ENCODE measurements around the gene LGALS3BP.

LGALS3BP gene

DNA sequence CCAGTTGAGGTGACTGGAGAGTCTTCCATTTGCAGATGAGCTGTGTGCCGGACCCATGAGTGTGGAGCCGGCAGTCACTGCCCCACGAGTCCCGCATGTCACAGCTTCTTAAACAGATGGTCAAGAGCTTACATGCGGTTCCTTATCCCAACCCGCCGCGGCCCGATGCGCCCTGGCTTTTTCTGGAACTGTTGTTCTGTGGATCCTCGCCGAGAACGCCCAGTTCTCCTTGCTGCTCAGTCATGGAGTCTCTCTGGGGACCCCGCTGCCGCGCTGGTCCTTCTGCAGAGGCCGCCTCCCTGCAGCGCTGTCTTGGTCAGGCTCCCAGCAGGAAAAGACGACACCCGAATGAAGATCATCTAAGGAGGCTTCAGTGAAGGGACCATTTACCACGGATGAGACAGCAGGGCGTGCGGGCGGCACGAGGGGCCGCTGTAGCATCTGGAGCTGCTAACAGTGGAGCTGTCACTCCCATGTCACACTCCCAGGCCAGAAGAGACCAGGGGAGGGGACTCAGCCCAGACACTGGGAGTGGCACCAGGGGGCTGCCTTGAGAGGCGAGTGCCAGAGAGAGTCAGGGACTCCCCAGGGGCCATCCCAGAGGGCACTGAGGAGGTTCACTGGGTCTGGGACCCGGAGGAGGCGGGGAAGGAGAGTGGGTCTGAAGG lies 10.8 kb upstream of the LGALS3BP start:
- no peaks in the 10 kb centered on the region for H3K9me3 ChIP-seq (ENCODE audit: low read length)
- no peaks in the 10 kb centered on the region for H3K4me1 ChIP-seq (ENCODE audit: insufficient read depth, low read length, severe bottlenecking)
- no peaks in the 10 kb centered on the region for H4K20me1 ChIP-seq (ENCODE audit: insufficient read depth, low read length)
- H3K9ac ChIP-seq (ENCODE audit: low read length) = no peak overlapping the region
- H3K4me2 ChIP-seq (ENCODE audit: low read length) = no peak overlapping the region
- no peak overlapping the region for H3K4me3 ChIP-seq (ENCODE audit: low read depth, low read length, poor library complexity, severe bottlenecking)
- H3K9me2 ChIP-seq (ENCODE audit: low read depth, low read length) = no peaks in the 10 kb centered on the region
- no peak overlapping the region for H3K27ac ChIP-seq (ENCODE audit: low read depth, low read length, poor library complexity, severe bottlenecking)
- peaks cover 42% of the 10 kb centered on the region for H3K36me3 ChIP-seq (ENCODE audit: insufficient read depth, low read length)
- no peak overlapping the region for H2AFZ ChIP-seq (ENCODE audit: low read length)
- no peaks in the 10 kb centered on the region for H3K79me2 ChIP-seq (ENCODE audit: insufficient read depth, low read length)
- no peaks in the 10 kb centered on the region for H3F3A ChIP-seq (ENCODE audit: insufficient read depth, low read length)
- TF ChIP-seq EZH2 (IDR thresholded peaks at IDR 0.05; ENCODE audit: borderline replicate concordance, low read length) (no peak), CTCF (IDR thresholded peaks at IDR 0.05; ENCODE audit: low read length) (no peak)
- no peaks in the 10 kb centered on the region for H3K27me3 ChIP-seq (ENCODE audit: insufficient read depth, low read length)

- Histone ChIP-seq H3K79me2 (ENCODE audit: insufficient read depth, low read length) (no peaks in the 10 kb centered on the region), H3K4me2 (ENCODE audit: low read length) (no peak overlapping the region), H3K4me3 (ENCODE audit: low read depth, low read length, poor library complexity, severe bottlenecking) (no peak overlapping the region), H3K4me1 (ENCODE audit: insufficient read depth, low read length, severe bottlenecking) (no peaks in the 10 kb centered on the region), H2AFZ (ENCODE audit: low read length) (no peak overlapping the region), H3K9ac (ENCODE audit: low read length) (no peak overlapping the region), H3K9me3 (ENCODE audit: low read length) (no peaks in the 10 kb centered on the region), H3K9me2 (ENCODE audit: low read depth, low read length) (no peaks in the 10 kb centered on the region), H3K36me3 (ENCODE audit: insufficient read depth, low read length) (peaks cover 30% of the 10 kb centered on the region), H3F3A (ENCODE audit: insufficient read depth, low read length) (no peaks in the 10 kb centered on the region), H4K20me1 (ENCODE audit: insufficient read depth, low read length) (no peaks in the 10 kb centered on the region), H3K27ac (ENCODE audit: low read depth, low read length, poor library complexity, severe bottlenecking) (no peak overlapping the region), H3K27me3 (ENCODE audit: insufficient read depth, low read length) (no peaks in the 10 kb centered on the region)
- no peak for TF ChIP-seq EZH2 (IDR thresholded peaks at IDR 0.05; ENCODE audit: borderline replicate concordance, low read length)
Measured at GRCh38 chr17:78988152-78988551, 8.4 kb upstream of the LGALS3BP start.

DNA sequence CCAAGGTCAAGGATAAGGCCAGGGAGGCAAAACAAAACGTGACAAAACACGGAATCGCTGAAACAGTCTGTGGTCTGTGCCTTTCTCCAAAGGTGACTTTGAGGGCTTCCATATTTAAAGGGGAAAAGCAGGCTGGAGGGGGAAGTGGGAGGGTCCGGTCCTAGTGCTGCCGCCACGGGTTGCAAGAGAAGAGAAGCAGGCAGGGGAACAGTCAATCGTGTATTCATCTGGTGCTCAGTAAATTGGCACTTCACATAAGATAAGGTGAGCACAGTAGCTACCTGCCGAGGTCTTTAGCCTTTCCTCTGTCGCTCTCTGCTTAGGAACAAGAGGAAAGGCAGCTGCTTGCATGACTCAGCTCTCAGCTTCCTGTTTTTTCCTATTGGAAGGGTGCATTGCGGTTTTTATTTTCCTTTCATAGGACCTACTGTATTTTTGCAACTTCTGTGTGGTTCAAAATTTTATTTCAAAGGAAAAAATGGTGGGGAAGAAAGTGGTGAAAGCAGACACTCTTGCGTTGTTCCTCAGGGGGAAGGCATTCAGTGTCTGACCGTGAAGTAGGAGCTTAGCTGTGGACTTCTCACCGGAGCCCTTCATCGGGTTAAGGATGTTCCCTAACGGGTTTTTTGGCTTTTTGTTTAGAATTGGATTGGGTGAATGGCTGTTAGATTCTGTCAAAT lies 7.1 kb upstream of the LGALS3BP start:
- Histone ChIP-seq H3K36me3 (ENCODE audit: insufficient read depth, low read length) (peaks cover 17% of the 10 kb centered on the region), H3K4me2 (ENCODE audit: low read length) (no peak overlapping the region), H3K27ac (ENCODE audit: low read depth, low read length, poor library complexity, severe bottlenecking) (no peak overlapping the region), H3K27me3 (ENCODE audit: insufficient read depth, low read length) (no peaks in the 10 kb centered on the region), H3K9ac (ENCODE audit: low read length) (no peak overlapping the region), H3F3A (ENCODE audit: insufficient read depth, low read length) (no peaks in the 10 kb centered on the region), H3K4me1 (ENCODE audit: insufficient read depth, low read length, severe bottlenecking) (no peaks in the 10 kb centered on the region), H3K79me2 (ENCODE audit: insufficient read depth, low read length) (no peaks in the 10 kb centered on the region), H3K9me3 (ENCODE audit: low read length) (no peaks in the 10 kb centered on the region), H3K9me2 (ENCODE audit: low read depth, low read length) (no peaks in the 10 kb centered on the region), H3K4me3 (ENCODE audit: low read depth, low read length, poor library complexity, severe bottlenecking) (no peak overlapping the region), H2AFZ (ENCODE audit: low read length) (no peak overlapping the region), H4K20me1 (ENCODE audit: insufficient read depth, low read length) (no peaks in the 10 kb centered on the region)
- TF ChIP-seq EZH2 (IDR thresholded peaks at IDR 0.05; ENCODE audit: borderline replicate concordance, low read length) (no peak), CTCF (IDR thresholded peaks at IDR 0.05; ENCODE audit: low read length) (no peak)

All from OCI-LY1 (cell line).